ENCODE results near the gene XIRP2. TPM values are rescaled to one million over a fixed set of nuclear protein-coding genes. Genes with fewer than 3 reads are reported as not detected.
A peak's percentile ranks its signal among the peaks of the same experiment; 100 is the strongest.
"Not testable (repeated sequence)": the region's sequence is repeated elsewhere in the genome, so short reads cannot be mapped to it uniquely, and the experiment has no call there.

The XIRP2 gene
- total RNA-seq, 2 donors from 2014 or later, result not detected

DNA sequence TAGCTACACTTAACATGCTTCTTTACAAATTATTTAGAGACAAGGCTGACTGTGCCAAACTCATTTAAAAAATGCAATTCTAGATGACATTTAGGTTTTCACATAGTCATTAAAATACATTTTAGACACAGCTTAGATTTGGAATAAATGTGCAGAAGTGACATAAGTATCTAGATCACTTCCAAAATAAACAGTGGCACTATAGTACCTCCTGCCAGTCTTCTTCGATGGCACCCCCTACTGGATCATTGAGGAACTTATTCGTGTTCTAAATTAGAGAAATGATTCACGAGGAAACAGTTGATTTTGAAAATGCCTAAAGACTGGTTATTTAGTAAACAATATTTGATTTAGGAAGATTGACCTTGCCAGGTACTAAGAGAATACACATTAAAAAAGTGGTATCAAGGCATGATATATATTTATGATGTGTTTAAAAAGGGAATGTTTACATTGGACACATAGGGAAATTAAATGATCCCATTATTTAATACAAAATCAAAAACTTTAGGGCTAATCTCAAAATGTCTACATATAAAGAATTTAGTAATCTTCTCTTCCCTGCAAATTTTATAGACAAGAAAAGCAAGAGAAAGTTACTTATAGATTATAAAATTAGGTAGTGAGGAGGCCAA, 323.9 kb downstream of the XIRP2 start:
- no peaks in the 10 kb centered on the region for H3K36me3 Mint-ChIP-seq (ENCODE audit: insufficient read depth in 2 of 2)
- H3K27ac Mint-ChIP-seq, result no peak overlapping the region
- no peaks in the 10 kb centered on the region for H3K27me3 Mint-ChIP-seq (ENCODE audit: low read depth)
- peak in 1 of 2 donors; percentile 41 for ATAC-seq (replicated peaks in 1 of 2)
- H3K4me3 Mint-ChIP-seq, result no peak overlapping the region
- no peaks in the 10 kb centered on the region for H3K4me1 Mint-ChIP-seq (ENCODE audit: low read depth)
- no peaks in the 10 kb centered on the region for H3K9me3 Mint-ChIP-seq
- peak; percentile 24 to 33 for DNase-seq

GRCh38 chr2:167215595-167215994, 327.3 kb downstream of the XIRP2 start:
- Mint-ChIP-seq H3K4me3 (no peak overlapping the region), H3K27ac (no peak overlapping the region), H3K9me3 (no peaks in the 10 kb centered on the region), H3K36me3 (ENCODE audit: insufficient read depth in 2 of 2) (no peaks in the 10 kb centered on the region), H3K27me3 (ENCODE audit: low read depth) (no peaks in the 10 kb centered on the region), H3K4me1 (ENCODE audit: low read depth) (no peaks in the 10 kb centered on the region)
- DNase-seq (no peak), ATAC-seq (replicated peaks in 1 of 2) (no peak)

- no peak for ATAC-seq (replicated peaks in 1 of 2)
- H3K27me3 Mint-ChIP-seq (ENCODE audit: low read depth), result no peaks in the 10 kb centered on the region
- H3K27ac Mint-ChIP-seq, result no peak overlapping the region
- no peaks in the 10 kb centered on the region for H3K36me3 Mint-ChIP-seq (ENCODE audit: insufficient read depth in 2 of 2)
- H3K4me3 Mint-ChIP-seq, result no peak overlapping the region
- H3K4me1 Mint-ChIP-seq (ENCODE audit: low read depth), result no peaks in the 10 kb centered on the region
- H3K9me3 Mint-ChIP-seq, result no peaks in the 10 kb centered on the region
- DNase-seq, result no peak
Observed at GRCh38 chr2:167237478-167237877, 349.2 kb downstream of the XIRP2 start.

DNA sequence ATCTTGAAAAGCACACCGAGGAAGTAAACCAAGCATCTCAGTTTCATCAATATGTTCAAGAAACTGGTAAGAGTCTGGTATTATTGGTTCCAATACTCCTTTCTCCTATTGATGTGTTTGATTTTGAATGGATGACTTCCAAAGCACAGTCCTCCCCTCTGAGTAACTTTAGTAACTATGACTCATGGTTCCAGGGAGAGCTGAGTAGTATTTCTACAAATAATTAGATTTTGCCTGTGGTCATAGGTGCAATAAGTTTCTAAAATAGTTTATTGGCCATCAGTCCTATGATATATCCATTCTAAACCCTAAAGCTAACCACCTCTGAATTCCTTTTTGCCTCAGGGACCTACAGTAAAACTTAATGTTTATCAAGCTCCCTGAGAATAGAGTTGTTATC, 352.4 kb downstream of the XIRP2 start:
- Mint-ChIP-seq H3K4me3 (no peak overlapping the region), H3K27me3 (ENCODE audit: low read depth) (no peaks in the 10 kb centered on the region), H3K9me3 (no peaks in the 10 kb centered on the region), H3K4me1 (ENCODE audit: low read depth) (no peaks in the 10 kb centered on the region), H3K27ac (no peak overlapping the region), H3K36me3 (ENCODE audit: insufficient read depth in 2 of 2) (no peaks in the 10 kb centered on the region)
- no peak for DNase-seq
- no peak for ATAC-seq (replicated peaks in 1 of 2)

GRCh38 chr2:167249197-167249596, 360.9 kb downstream of the XIRP2 start:
- no peak for ATAC-seq (replicated peaks in 1 of 2)
- Mint-ChIP-seq H3K4me3 (no peak overlapping the region), H3K36me3 (ENCODE audit: insufficient read depth in 2 of 2) (no peaks in the 10 kb centered on the region), H3K27me3 (ENCODE audit: low read depth) (peaks cover 4% of the 10 kb centered on the region), H3K9me3 (peaks cover 0 to 3% of the 10 kb centered on the region in 2 donors), H3K4me1 (ENCODE audit: low read depth) (no peaks in the 10 kb centered on the region), H3K27ac (no peak overlapping the region)
- DNase-seq, result no peak

GRCh38 chr2:167253025-167253424, 364.7 kb downstream of the XIRP2 start:
- ATAC-seq (replicated peaks in 1 of 2) (no peak), DNase-seq (no peak)
- Mint-ChIP-seq H3K4me1 (ENCODE audit: low read depth) (no peaks in the 10 kb centered on the region), H3K36me3 (ENCODE audit: insufficient read depth in 2 of 2) (no peaks in the 10 kb centered on the region), H3K4me3 (no peak overlapping the region), H3K9me3 (peaks cover 0 to 3% of the 10 kb centered on the region in 2 donors), H3K27me3 (ENCODE audit: low read depth) (no peaks in the 10 kb centered on the region), H3K27ac (no peak overlapping the region)

DNA sequence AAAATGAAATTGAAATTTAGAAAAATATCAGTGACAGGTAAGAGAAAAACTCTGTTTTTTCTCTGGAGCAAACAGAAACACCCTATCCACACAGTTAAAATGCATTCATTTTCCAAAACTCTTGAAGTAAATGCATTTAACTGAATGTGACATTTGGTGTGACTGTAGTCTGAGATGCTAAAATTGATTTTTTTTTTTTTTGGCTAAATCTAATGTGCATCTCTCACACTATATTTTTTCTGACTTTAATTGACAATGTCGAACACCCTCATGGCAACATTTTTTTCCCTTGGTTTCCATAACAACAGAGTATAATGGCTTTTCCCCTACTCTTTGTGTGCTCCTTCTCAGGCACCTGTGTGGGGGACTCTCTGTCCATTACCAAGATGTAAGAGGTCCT, 366.4 kb downstream of the XIRP2 start:
- Mint-ChIP-seq H3K36me3 (ENCODE audit: insufficient read depth in 2 of 2) (no peaks in the 10 kb centered on the region), H3K4me1 (ENCODE audit: low read depth) (no peaks in the 10 kb centered on the region), H3K27ac (no peak overlapping the region), H3K27me3 (ENCODE audit: low read depth) (no peaks in the 10 kb centered on the region), H3K4me3 (no peak overlapping the region), H3K9me3 (peaks cover 0 to under 1% of the 10 kb centered on the region in 2 donors)
- ATAC-seq (replicated peaks in 1 of 2) (no peak), DNase-seq (no peak)

DNA sequence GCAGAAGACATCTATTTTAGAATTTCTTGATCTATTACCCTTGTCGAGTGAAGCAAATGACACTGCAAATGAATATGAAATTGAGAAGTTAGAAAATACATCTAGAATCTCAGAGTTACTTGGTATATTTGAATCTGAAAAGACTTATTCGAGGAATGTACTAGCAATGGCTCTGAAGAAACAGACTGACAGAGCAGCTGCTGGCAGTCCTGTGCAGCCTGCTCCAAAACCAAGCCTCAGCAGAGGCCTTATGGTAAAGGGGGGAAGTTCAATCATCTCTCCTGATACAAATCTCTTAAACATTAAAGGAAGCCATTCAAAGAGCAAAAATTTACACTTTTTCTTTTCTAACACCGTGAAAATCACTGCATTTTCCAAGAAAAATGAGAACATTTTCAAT, 370.4 kb downstream of the XIRP2 start:
- Mint-ChIP-seq H3K9me3 (no peaks in the 10 kb centered on the region), H3K27ac (no peak overlapping the region), H3K4me1 (ENCODE audit: low read depth) (no peaks in the 10 kb centered on the region), H3K36me3 (ENCODE audit: insufficient read depth in 2 of 2) (no peaks in the 10 kb centered on the region), H3K4me3 (no peak overlapping the region), H3K27me3 (ENCODE audit: low read depth) (no peaks in the 10 kb centered on the region)
- DNase-seq (no peak), ATAC-seq (replicated peaks in 1 of 2) (no peak)

GRCh38 chr2:167264380-167264779, 376.1 kb downstream of the XIRP2 start:
- ATAC-seq (replicated peaks in 1 of 2) (no peak), DNase-seq (no peak)
- Mint-ChIP-seq H3K4me1 (ENCODE audit: low read depth) (no peaks in the 10 kb centered on the region), H3K4me3 (no peak overlapping the region), H3K36me3 (ENCODE audit: insufficient read depth in 2 of 2) (peaks cover under 1 to 9% of the 10 kb centered on the region in 2 donors), H3K27me3 (ENCODE audit: low read depth) (no peaks in the 10 kb centered on the region), H3K27ac (no peak overlapping the region), H3K9me3 (peaks cover 3 to 9% of the 10 kb centered on the region in 2 donors)

DNA sequence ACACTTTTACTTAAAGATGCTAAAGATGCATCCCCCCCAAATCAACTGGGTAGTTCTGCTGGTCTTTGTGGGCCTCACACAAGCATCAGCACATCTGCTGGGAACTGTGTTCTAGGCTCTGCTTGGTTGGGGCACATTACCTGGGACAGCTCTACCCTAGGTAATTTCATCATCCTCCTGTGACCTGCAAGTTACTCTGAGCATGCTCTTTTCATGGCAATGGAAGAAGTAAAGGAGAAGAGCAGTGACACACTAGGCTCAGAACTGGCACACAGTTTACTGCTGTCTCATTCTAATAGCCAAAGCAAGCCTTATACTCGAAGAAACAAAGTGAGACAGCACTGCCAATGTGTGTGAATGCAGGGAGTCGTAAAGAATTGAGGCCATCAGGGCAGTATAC, 376.7 kb downstream of the XIRP2 start:
- no peak for ATAC-seq (replicated peaks in 1 of 2)
- DNase-seq, result no peak

DNA sequence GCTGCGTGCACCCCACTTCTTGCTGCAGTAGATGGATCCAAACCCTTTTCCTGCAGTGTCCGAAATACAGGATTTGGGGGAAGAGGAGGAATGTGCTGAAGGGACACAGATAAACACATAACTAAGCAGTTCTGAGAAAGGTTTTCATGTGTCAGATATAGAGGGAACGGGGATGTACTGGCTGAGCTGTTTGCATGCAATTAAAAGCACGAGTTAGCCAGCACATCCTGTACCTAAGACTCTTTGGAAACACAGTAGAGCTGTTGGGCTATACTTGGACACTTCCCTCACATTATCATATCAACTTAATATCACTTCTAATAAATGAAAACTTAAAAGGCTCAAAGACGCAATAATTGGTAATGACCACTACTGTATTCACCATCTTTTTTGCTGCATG, 377.4 kb downstream of the XIRP2 start:
- Mint-ChIP-seq H3K27ac (no peak overlapping the region), H3K9me3 (peaks cover 6 to 9% of the 10 kb centered on the region in 2 donors), H3K27me3 (ENCODE audit: low read depth) (no peaks in the 10 kb centered on the region), H3K36me3 (ENCODE audit: insufficient read depth in 2 of 2) (peaks cover 1 to 9% of the 10 kb centered on the region in 2 donors), H3K4me3 (no peak overlapping the region), H3K4me1 (ENCODE audit: low read depth) (no peaks in the 10 kb centered on the region)
- DNase-seq (no peak), ATAC-seq (replicated peaks in 1 of 2) (no peak)

More for the DNA sequence above, 376.7 kb downstream of the XIRP2 start:
- H3K27ac Mint-ChIP-seq, result no peak overlapping the region
- no peaks in the 10 kb centered on the region for H3K27me3 Mint-ChIP-seq (ENCODE audit: low read depth)
- H3K9me3 Mint-ChIP-seq, result peaks cover 6 to 9% of the 10 kb centered on the region in 2 donors
- H3K36me3 Mint-ChIP-seq (ENCODE audit: insufficient read depth in 2 of 2), result peaks cover 1 to 9% of the 10 kb centered on the region in 2 donors
- no peak overlapping the region for H3K4me3 Mint-ChIP-seq
- no peaks in the 10 kb centered on the region for H3K4me1 Mint-ChIP-seq (ENCODE audit: low read depth)

- not testable (repeated sequence) for H3K36me3 Mint-ChIP-seq (ENCODE audit: insufficient read depth in 2 of 2); H3K27ac Mint-ChIP-seq; DNase-seq; ATAC-seq (replicated peaks in 1 of 2); H3K27me3 Mint-ChIP-seq (ENCODE audit: low read depth); H3K4me3 Mint-ChIP-seq; H3K9me3 Mint-ChIP-seq; H3K4me1 Mint-ChIP-seq (ENCODE audit: low read depth)
Observed at GRCh38 chr2:167268245-167268644, 380.0 kb downstream of the XIRP2 start.

DNA sequence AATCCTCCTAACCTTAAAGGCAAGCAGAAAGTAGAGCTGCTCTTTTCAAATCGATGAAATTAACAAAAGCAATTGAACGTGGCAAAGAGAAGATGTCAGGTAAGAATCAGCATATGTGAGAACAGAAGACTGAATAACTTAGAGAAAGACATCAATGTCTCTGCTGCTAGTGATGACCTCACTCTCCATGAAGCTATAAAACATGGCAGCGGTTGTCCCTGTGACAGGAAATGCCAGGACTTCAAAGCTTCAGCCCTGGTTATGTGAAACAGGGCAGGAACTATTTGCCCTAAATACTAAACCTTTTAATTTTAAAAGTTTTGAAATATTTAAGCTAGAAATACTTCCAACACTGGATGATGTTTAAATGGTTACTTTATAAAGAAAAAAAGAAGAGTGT, 383.7 kb downstream of the XIRP2 start:
- DNase-seq, result no peak
- no peak overlapping the region for H3K4me3 Mint-ChIP-seq
- H3K9me3 Mint-ChIP-seq, result peaks cover 6 to 10% of the 10 kb centered on the region in 2 donors
- no peak overlapping the region for H3K27ac Mint-ChIP-seq
- ATAC-seq (replicated peaks in 1 of 2), result no peak
- H3K4me1 Mint-ChIP-seq (ENCODE audit: low read depth), result no peaks in the 10 kb centered on the region
- H3K27me3 Mint-ChIP-seq (ENCODE audit: low read depth), result no peaks in the 10 kb centered on the region
- peaks cover 1 to 9% of the 10 kb centered on the region in 2 donors for H3K36me3 Mint-ChIP-seq (ENCODE audit: insufficient read depth in 2 of 2)

GRCh38 chr2:167275046-167275445, 386.8 kb downstream of the XIRP2 start:
- Mint-ChIP-seq H3K27ac (no peak overlapping the region), H3K27me3 (ENCODE audit: low read depth) (no peaks in the 10 kb centered on the region), H3K4me3 (no peak overlapping the region), H3K9me3 (peaks cover 0 to 1% of the 10 kb centered on the region in 2 donors), H3K36me3 (ENCODE audit: insufficient read depth in 2 of 2) (no peaks in the 10 kb centered on the region), H3K4me1 (ENCODE audit: low read depth) (no peaks in the 10 kb centered on the region)
- DNase-seq (no peak), ATAC-seq (replicated peaks in 1 of 2) (no peak)
